Left renal pelvis (tissue), 4 donors: Measurements from ENCODE around the gene INHBB. TPM values are rescaled to one million over a fixed set of nuclear protein-coding genes. Genes with fewer than 3 reads are reported as not detected.

ENCODE experiments used
- DNase-seq, 4 donors: peaks; one replicate each; pipeline ENCODE4 v3.0.0-alpha.2; 2013; ENCODE audit warnings: low read depth in 4 of 4, low spot score in 3 of 4
- polyA plus RNA-seq, 4 donors: library from polyadenylated mRNA; unstranded; fragments of 120-200 nt; gene quantifications; one replicate each; pipeline ENCODE4 v1.2.1, GENCODE V29; 2013; ENCODE audit not compliant: insufficient read length in 4 of 4

Gene INHBB
- polyA plus RNA-seq, 4 donors = 0.05 to 1.1 (median 0.11) TPM; not detected in 1

DNA sequence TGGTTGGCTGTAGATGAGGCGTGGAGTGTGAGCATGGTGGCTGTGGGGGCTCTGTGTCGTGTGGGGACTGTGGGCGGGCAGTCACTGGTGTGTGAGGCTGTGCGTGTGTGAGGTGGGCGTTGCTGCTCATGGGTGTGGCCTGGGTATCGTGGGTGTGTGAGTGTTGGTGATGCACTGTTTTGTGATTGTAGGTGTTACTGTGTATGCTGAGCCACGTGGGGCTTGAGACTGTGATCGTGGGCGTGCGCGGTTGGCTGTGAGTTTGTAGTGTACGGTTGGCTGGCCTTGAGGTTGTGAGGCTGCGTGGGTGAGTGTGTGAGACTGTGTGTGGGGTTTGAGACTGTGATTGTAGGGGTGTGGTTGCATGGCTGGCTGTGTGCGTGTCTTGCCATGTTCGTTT lies 8.5 kb downstream of the INHBB start:
- no peak for DNase-seq

DNA sequence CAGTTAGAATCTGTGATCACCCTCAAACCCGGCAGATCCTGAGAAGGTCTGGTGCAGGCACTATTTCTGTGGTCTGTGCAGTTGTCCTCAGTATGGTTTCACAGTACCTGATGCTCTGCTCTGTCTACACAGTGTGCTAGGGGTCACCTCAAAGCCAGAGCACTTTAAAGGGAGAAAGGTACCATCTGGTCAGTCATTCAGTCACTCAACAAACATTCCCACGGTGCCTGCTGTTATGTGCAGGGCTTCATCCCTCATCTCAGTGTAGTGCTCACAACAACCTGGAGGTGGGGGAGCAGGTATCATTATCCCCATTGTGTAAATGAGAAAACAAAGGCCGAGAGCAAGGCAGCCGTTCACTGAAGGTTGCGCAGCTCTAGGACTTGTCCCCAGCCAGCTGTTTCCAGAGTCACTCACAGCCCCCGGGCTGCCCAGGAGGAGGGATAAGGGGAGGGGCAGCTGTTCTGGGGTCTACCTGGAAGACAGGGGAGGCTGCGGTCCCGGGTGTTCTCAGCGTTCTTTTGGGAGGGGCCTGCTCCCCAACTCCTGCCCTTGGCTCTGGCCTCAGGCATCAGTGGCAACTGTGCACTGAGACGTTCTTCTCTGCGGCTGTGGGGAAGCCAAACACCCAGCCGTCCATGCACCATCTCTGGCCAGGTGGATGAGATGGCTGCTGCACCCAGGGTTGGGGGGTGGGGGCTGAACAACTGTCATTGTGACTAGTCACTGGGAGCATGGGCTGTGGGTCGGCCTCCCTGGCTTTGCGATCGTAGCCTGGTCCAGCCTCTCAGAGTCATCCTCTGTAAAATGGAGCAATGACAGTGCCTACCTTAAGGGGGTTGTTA lies 9.2 kb downstream of the INHBB start:
- no peak for DNase-seq

GRCh38 chr2:120355780-120356266 lies 9.9 kb downstream of the INHBB start:
- no peak for DNase-seq

- no peak for DNase-seq
Observed at GRCh38 chr2:120357768-120358167, 11.8 kb downstream of the INHBB start.

DNA sequence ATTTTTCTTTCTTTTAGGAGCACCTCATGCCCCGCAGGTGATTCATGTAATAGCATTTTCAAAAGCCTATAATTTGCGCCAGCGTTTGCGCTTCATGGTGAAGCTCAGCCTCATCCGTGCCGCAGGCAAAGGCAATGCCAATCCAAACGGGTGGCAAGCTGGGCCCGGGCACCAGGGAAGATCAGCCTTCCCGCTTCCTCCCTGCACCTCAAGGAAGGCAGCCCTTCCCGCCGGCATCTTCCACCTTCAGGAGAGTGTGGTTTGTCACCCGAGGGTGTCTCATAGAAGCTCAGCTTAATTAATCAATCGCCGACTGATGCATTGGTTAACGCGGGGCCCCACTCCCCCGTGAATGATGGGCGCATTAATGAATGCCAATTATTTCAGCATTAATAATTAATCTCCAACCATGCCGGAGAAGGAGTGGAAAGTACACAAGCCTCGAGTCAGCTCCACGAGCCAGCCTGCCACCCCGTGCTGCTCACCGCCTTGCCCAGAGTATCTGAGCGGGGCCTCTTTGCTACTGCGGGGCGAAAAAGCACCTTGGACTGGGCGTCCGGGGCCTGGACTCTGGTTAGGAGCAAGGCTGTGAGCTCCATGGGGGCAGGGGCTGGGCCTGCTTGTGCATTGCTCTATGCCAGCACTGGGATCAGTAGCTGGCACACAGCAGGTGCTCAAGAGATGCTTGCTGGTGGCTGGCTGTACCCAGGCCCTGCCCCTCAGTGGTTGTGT lies 13.0 kb downstream of the INHBB start:
- DNase-seq = no peak

DNA sequence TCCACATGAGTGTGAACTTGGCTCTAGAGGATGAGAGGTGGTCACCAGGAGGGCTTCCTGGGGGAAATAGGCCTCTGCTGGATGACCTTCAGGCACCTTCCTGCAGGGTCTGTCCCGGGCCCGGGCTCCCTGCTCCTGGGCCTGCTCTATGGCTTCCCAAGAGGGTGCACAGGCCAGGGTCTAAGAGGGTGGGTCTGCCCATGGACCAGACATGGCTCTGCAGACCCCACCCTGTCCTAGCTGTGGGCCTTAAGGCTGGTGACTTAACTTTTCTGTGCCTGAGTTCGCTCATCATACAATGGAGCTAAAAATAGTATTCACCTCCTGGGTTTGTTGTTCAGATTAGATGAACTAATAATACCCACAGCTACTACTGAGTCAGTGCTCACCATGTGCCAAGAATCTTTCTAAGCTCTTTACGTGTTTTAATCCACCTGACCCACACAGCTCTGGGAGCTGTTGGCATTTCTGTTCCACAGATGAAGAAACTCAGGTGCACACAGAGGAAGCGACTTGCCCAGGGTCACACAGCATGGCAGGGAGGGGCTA lies 14.4 kb downstream of the INHBB start:
- no peak for DNase-seq

DNA sequence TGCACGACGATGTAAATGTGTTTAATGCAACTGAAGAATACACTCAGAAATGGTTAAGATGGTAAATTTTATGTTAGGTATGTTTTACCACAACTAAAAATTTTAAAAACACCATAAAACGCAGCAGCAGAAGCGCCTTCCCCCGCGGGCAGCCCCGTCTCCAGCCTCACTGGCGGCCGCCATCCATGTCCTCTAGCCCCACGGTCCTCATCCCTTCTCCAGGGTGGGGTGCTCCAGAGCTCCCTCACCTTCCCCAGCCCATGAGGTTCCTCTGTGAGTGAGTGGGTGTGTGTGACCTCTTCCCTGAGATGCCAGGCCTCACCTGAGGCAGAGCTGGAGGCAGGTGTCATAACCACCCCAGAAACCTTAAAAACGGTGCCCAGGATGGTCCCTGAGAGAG lies 17.0 kb downstream of the INHBB start:
- no peak for DNase-seq

DNA sequence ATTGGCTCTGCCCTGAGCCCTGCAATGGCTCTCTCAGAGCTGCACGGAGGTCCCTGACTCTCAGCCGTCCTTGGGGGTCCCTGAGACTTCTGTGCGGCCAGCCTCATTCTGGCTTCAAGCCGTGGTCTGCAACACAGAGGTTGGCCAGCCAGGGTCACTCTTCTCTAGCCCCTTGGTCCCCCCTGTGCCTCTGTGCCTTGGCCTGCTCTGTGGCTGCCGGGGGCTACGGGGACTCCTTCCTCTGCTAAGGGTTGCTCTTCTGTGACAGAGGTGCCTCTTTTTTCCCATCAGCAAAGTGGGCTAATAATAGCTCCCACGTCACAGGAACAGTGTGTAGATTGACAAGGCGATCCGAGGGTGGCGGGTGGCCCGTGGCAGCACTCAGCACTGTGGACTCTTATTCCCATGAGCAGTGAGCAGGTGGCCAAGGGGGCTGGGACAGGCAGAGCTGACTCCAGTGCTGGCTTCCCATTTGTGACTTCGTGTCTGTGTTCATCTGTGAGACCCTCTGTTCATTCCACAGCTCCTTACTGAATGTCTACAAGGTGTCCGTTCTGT lies 19.4 kb downstream of the INHBB start:
- no peak for DNase-seq

- DNase-seq = no peak
Observed at GRCh38 chr2:120366698-120367097, 20.8 kb downstream of the INHBB start.

DNA sequence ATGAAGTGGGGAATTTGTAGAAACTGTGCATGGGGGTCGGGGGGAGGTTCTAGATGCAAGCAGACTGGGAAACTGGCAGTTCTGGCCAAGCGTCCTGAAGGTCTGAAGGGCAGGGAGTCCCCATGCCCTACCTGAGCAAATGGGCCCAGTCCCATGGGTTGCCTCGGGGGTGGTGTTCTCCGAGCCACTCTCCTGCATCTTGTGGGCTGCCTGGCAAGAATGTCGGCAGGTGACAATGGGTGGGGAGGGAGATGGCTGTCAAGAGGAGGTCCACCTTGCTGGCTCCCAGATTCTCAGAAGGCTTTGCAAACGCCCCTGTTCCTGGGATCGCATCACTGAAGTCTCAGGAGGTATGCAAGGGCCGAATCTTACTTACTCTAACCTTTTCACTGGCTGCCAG lies 21.3 kb downstream of the INHBB start:
- no peak for DNase-seq

DNA sequence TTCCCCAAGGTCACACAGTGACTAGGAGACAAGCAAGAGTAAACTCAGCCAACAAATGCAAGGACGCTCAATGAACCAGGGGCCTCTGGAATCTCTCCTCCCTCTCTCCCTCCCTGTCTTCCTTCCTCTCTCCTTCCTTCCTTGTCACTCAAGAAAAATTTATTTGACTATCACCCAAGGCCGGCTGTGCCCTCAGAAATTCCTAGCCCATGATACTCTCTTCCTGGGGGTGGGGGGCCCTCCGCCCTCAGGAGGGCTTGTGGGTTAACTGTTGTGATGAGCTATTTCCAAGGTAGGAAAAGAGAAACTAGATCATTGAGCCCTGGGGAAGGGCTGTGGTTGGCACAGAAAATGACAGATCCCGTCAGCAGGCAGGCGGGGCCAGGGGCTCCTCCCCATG lies 21.7 kb downstream of the INHBB start:
- no peak for DNase-seq

DNA sequence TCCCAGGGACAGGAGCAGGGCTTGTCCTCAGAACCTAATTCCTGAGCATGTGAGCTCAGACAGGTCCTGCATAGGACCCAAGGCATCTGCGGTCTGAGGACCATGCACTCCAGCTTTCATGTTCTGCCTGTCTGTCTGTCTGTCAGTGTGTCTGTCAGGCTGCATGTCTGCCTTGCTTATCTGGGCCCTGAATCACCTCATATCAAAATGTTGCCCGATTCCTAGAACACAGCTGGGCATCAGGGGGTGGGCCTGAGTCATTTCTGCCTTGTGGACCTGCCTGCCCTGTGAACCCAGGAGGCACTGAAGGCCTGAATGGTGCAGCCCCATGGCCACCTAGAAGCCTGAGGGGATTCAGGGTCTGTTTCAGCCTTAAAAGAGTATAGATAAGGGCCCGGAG lies 22.1 kb downstream of the INHBB start:
- no peak for DNase-seq

- no peak for DNase-seq
Observed at GRCh38 chr2:120369250-120369649, 23.3 kb downstream of the INHBB start.

DNA sequence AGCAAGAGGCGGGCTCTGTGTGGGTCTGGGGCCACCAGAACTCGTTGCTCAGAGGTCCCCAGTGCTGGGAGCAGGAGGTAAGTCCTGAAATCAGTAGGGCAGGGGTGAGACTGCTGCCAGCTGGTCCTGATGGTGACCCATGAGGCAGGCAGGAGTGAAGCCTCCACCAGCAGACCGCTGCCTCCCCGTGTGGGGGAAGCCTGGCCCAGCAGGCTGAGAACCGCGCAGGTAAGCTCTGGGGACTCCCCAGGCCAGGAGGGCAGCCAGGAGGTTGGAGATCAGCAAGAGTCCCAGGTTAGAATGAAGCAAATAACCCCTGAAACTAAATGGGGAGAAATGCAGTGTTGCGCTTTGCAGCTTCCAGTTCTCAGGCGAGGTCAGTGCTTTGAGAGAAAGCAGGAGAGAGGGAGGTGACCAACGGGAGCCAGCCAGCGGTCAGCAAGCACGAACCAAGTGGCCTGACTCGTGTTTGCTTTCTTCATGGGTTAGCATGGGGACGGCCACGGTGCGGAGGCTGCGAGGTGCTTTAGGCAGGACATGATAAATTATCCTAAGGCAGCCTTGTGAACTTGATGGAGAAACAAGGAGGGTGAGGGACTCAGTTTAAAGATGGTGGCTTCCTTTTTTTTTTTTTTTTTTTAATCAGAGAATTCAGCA lies 26.2 kb downstream of the INHBB start:
- DNase-seq = peak in 1 of 4 donors; percentile 42

GRCh38 chr2:120372816-120373215 lies 26.9 kb downstream of the INHBB start:
- no peak for DNase-seq

GRCh38 chr2:120373424-120373823 lies 27.5 kb downstream of the INHBB start:
- DNase-seq = no peak

DNA sequence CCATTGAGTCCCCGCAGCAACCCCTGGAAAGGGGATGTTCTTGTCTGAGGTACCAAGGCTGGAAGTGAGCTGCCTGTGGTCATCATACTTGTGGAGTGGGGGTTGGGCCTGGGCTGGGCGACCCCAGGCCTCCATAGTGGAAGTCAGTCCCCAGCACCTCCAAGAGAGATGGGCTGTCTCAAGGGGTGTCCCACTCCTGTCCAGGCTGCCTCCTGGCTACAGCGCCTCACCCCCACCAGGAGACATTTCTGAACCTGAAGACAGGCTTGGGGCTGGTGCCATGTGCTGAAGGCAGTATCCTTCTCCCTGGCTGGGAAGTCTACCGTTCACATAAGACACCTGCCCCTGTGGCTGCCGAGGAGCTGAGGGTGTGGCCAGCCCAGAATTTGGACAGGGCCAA lies 28.9 kb downstream of the INHBB start:
- no peak for DNase-seq

DNA sequence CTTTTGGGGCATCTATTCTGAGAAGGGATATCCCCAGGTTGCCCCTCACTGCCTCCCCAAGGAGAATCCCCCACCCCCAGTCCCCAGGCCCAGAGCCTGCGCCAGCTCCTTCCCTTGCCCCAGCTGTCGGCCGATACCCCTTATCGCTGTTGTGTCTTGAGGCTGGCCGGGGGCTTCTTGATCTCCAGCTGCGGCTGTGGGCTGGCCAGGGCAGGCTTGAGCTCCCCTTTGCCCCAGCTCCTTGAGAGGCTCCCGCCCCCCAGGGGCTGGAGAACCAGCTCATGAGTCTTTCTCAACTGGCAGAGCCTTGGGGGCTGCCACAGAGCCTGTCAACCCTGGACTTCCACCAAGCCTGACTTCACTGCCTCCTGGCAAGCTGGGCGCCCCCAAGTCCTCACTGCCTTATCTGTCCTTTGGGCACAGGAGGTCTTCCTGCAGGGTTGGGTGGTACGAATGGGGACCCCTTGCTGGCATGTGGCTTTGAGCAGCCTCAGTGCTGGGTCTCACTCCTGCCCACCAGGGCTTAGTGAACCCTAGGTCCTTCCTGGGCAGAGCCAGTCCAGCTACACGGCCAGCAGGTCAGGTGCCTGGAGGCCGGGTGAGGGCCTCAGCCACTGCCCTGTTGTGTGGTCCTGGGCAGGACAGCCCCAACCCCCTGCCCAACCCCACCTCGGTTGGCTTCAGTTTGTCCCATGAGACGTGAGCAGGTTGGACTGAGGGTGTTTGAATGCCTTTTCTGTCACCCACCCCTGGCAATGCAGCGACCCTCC lies 29.5 kb downstream of the INHBB start:
- DNase-seq = no peak

- no peak for DNase-seq
Observed at GRCh38 chr2:120376101-120376500, 30.2 kb downstream of the INHBB start.
